Left lung (tissue), 10 donors: ENCODE data around the gene RHBDL1. TPM values are rescaled to one million over a fixed set of nuclear protein-coding genes. Genes with fewer than 3 reads are reported as not detected.

ENCODE experiments used
- ATAC-seq: fragments of 200-7000 bp; cut with Tn5 transposase; one replicate; pipeline ENCODE4 v1.9.1; 2020; ENCODE audit warnings: moderate library complexity
- DNase-seq, 4 donors: peaks; one replicate each; pipeline ENCODE4 v3.0.0-alpha.2; 2013 to 2020
- H3K27ac ChIP-seq, 2 donors: fragments of 200-600 bp; sonication (generic) in 1 of 2; one replicate each; pipeline versions ENCODE4 v1.5.0 to v1.8.0; 2020 to 2021
- H3K27me3 ChIP-seq, 2 donors: fragments of 200-600 bp; sonication (generic) in 1 of 2; one replicate each; pipeline versions ENCODE4 v1.5.0 to v1.8.0; 2020 to 2021
- H3K36me3 ChIP-seq, 2 donors: fragments of 200-600 bp; sonication (generic) in 1 of 2; one replicate each; pipeline versions ENCODE4 v1.5.0 to v1.8.0; 2020 to 2021
- H3K4me1 ChIP-seq, 2 donors: fragments of 200-600 bp; one replicate each; pipeline ENCODE4 v1.8.0; 2021
- H3K4me3 ChIP-seq, 2 donors: fragments of 200-600 bp; sonication (generic) in 1 of 2; one replicate each; pipeline versions ENCODE4 v1.5.0 to v1.8.0; 2020 to 2021; ENCODE audit warnings: mild to moderate bottlenecking in 1 of 2
- H3K9me3 ChIP-seq, 2 donors: fragments of 200-600 bp; sonication (generic) in 1 of 2; one replicate each; pipeline versions ENCODE4 v1.5.0 to v1.8.0; 2020 to 2021
- intact Hi-C, 2 donors: fragments of 100-400 bp; cut with DNase I; formaldehyde crosslinking; loops; one replicate each; pipeline versions ENCODE4 v1.11.2 to v1.14.2; 2022
- polyA plus RNA-seq, 6 donors: library from polyadenylated mRNA; unstranded; fragments of 120-200 nt; gene quantifications; one replicate each; pipeline ENCODE4 v1.2.1, GENCODE V29; 2013; ENCODE audit not compliant: insufficient read length in 6 of 6
- total RNA-seq, 2 donors: library from RNA; stranded (reverse); fragmentation: NEBNext Ultra II Directional; extraction: Animal tissue kit (Norgen Biotek cat#: 25700); gene quantifications; one replicate each; pipeline ENCODE4 v1.2.1, GENCODE V29; 2021
- TF ChIP-seq, protein P1 (sequence below), 2 donors: fragments of 200-600 bp; sonication (generic) in 1 of 2; IDR thresholded peaks; one replicate each; pipeline versions ENCODE4 v1.5.0 to v1.8.0; 2021; ENCODE audit warnings: antibody characterized with exemption in 2 of 2
- donor health status: DM: no; HTN: yes; CAD: no.
- donor health status: DM: no; HTN: no; CAD: no.

Gene RHBDL1
- total and polyA plus RNA-seq, 8 donors = 0.45 to 4.3 (median 0.81) TPM

DNA sequence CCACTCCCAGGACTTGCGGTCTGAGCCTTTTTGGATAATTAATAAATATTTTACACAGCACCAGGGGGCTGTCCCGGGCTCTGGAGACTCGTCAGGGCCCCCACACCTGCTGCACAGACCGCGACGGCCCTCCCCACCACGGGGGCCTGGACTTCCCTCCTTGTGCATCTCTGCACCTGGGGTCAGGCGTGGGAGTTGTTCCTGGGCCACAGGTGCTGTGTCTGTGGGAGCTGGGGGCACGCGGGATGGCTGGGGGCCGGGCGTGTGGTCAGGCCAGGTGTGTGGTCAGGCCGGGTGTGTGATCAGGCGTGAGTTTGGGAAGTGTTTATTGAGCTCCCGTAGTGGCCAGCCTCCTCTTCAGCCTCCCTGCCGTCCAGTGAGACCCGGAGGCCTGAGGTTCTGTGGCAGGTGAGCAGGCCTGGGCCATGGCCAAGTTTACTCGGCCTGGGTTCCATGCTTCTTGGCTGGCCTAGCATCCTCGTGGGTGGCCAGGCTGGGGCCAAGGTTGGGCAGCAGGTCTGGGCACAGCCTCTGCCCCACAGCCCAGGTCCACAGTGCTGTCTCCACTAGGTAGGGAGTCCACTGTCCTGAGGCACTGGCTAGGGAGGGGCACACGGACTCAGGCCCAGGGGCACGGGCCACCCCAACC, 2.9 kb downstream of the RHBDL1 start:
- H3K27ac ChIP-seq = no peak overlapping the region
- no peaks in the 10 kb centered on the region for H3K9me3 ChIP-seq
- ATAC-seq (no peak), DNase-seq (no peak)
- H3K27me3 ChIP-seq = peaks cover 0 to 33% of the 10 kb centered on the region in 2 donors
- H3K4me3 ChIP-seq = no peak overlapping the region
- H3K36me3 ChIP-seq = peaks cover 0 to 36% of the 10 kb centered on the region in 2 donors
- intact Hi-C loops = no loop called here
- peaks cover 25 to 61% of the 10 kb centered on the region in 2 donors for H3K4me1 ChIP-seq
- TF ChIP-seq, protein P1, sequence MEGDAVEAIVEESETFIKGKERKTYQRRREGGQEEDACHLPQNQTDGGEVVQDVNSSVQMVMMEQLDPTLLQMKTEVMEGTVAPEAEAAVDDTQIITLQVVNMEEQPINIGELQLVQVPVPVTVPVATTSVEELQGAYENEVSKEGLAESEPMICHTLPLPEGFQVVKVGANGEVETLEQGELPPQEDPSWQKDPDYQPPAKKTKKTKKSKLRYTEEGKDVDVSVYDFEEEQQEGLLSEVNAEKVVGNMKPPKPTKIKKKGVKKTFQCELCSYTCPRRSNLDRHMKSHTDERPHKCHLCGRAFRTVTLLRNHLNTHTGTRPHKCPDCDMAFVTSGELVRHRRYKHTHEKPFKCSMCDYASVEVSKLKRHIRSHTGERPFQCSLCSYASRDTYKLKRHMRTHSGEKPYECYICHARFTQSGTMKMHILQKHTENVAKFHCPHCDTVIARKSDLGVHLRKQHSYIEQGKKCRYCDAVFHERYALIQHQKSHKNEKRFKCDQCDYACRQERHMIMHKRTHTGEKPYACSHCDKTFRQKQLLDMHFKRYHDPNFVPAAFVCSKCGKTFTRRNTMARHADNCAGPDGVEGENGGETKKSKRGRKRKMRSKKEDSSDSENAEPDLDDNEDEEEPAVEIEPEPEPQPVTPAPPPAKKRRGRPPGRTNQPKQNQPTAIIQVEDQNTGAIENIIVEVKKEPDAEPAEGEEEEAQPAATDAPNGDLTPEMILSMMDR (IDR thresholded peaks at IDR 0.05) = no peak

GRCh38 chr16:678858-679813, 3.7 kb downstream of the RHBDL1 start:
- Histone ChIP-seq H3K4me3 (peak overlapping the region; percentile 34 to 70), H3K27me3 (peaks cover 0 to 33% of the 10 kb centered on the region in 2 donors), H3K9me3 (no peaks in the 10 kb centered on the region), H3K36me3 (peaks cover 0 to 30% of the 10 kb centered on the region in 2 donors), H3K27ac (peak overlapping the region; percentile 65 to 67), H3K4me1 (peaks cover 30 to 68% of the 10 kb centered on the region in 2 donors)
- TF ChIP-seq, protein P1 (IDR thresholded peaks at IDR 0.05) = no peak
- intact Hi-C loops = no loop called here
- DNase-seq (peak in 3 of 4 donors; percentile 80 to 89 (median 80)), ATAC-seq (peak; percentile 25)

DNA sequence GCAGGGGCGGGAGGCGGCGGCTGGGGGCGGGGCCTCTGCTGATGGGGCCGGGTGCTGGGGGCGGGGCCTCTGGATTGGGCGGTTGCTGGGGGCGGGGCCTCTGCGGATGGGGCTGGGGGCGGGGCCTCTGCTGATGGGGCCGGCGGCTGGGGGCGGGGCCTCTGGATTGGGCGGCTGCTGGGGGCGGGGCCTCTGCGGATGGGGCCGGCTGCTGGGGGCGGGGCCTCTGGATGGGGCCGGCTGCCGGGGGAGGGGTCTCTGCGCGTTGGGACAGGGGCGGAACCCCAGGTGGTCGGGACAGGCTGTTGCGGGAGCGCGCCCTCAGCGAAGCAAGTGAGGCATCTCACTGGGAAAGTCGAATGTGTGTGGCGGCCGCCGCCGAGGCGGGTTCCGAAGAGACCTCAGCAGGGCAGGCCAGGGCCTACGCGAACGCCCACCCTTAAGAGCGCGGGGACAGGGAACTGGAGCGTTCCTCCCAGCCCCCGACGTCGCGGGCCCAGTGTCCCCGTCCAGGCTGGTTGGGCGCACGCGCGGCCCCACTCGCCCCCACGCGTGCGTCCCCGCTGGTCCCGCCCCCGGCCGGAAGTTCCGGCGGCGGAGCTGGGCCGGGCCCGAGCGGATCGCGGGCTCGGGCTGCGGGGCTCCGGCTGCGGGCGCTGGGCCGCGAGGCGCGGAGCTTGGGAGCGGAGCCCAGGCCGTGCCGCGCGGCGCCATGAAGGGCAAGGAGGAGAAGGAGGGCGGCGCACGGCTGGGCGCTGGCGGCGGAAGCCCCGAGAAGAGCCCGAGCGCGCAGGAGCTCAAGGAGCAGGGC, 4.5 kb downstream of the RHBDL1 start, which contains the start of gene STUB1:
Gene STUB1 (plus strand): TSS at position 597 of the 811 bp plus-strand sequence. CDS start 116 bp downstream, at position 713.
- DNase-seq = peak; percentile 80 to 94 (median 88)
- Histone ChIP-seq H3K4me3 (peak within 1 kb of the TSS; percentile 62 to 70), H3K4me1 (peaks cover 33 to 65% of the 10 kb centered on the region in 2 donors), H3K27ac (peak within 1 kb of the TSS; percentile 80 to 91), H3K36me3 (peaks cover 0 to 25% of the 10 kb centered on the region in 2 donors), H3K27me3 (peaks cover 0 to 26% of the 10 kb centered on the region in 2 donors), H3K9me3 (no peaks in the 10 kb centered on the region)
- TF ChIP-seq, protein P1 (IDR thresholded peaks at IDR 0.05) = no peak
- intact Hi-C loops = no loop called here
- ATAC-seq = peak; percentile 80

GRCh38 chr16:680625-680945, 5.1 kb downstream of the RHBDL1 start:
- TF ChIP-seq, protein P1 (IDR thresholded peaks at IDR 0.05) = no peak
- H3K36me3 ChIP-seq = peaks cover 0 to 31% of the 10 kb centered on the region in 2 donors
- no peak for ATAC-seq
- peak overlapping the region; percentile 80 to 91 for H3K27ac ChIP-seq
- peaks cover 0 to 21% of the 10 kb centered on the region in 2 donors for H3K27me3 ChIP-seq
- no peaks in the 10 kb centered on the region for H3K9me3 ChIP-seq
- intact Hi-C loops = no loop called here
- H3K4me1 ChIP-seq = peaks cover 30 to 64% of the 10 kb centered on the region in 2 donors
- peak overlapping the region; percentile 62 to 70 for H3K4me3 ChIP-seq
- DNase-seq = no peak
